Anterior cingulate cortex (tissue), 58 donors: ENCODE data around the gene WDR81.

Experiments used
- DNase-seq, 58 donors: peaks; one replicate each; lab custom pipeline; 2025; lab: John Stamatoyannopoulos, UW

The WDR81 gene

GRCh38 chr17:1773696-1774181, 49.2 kb downstream of the WDR81 start:
- no peak for DNase-seq

- no peak for DNase-seq
These were observed 50.1 kb downstream of the WDR81 start for GRCh38 chr17:1774390-1775176.

- no peak for DNase-seq
These were observed 51.8 kb downstream of the WDR81 start for GRCh38 chr17:1776328-1776727.

- DNase-seq, result no peak
These were observed 52.4 kb downstream of the WDR81 start for GRCh38 chr17:1776857-1777256.

- DNase-seq, result no peak
These were observed 55.1 kb downstream of the WDR81 start for GRCh38 chr17:1779571-1780131.

- DNase-seq, result no peak
These were observed 57.7 kb downstream of the WDR81 start for GRCh38 chr17:1782171-1782567.

- no peak for DNase-seq
These were observed 58.8 kb downstream of the WDR81 start for GRCh38 chr17:1783271-1783670.

GRCh38 chr17:1783834-1784611, 59.5 kb downstream of the WDR81 start:
- DNase-seq, result peak in 16 of 58 donors; percentile 18 to 63 (median 32)

GRCh38 chr17:1785930-1786329, 61.4 kb downstream of the WDR81 start:
- DNase-seq, result peak in 2 of 58 donors; percentile 6 to 17

GRCh38 chr17:1786708-1787107, 62.2 kb downstream of the WDR81 start:
- no peak for DNase-seq

- DNase-seq, result no peak
These were observed 62.9 kb downstream of the WDR81 start for GRCh38 chr17:1787301-1787902.
